ENCODE results near the gene FSTL3.

DNA sequence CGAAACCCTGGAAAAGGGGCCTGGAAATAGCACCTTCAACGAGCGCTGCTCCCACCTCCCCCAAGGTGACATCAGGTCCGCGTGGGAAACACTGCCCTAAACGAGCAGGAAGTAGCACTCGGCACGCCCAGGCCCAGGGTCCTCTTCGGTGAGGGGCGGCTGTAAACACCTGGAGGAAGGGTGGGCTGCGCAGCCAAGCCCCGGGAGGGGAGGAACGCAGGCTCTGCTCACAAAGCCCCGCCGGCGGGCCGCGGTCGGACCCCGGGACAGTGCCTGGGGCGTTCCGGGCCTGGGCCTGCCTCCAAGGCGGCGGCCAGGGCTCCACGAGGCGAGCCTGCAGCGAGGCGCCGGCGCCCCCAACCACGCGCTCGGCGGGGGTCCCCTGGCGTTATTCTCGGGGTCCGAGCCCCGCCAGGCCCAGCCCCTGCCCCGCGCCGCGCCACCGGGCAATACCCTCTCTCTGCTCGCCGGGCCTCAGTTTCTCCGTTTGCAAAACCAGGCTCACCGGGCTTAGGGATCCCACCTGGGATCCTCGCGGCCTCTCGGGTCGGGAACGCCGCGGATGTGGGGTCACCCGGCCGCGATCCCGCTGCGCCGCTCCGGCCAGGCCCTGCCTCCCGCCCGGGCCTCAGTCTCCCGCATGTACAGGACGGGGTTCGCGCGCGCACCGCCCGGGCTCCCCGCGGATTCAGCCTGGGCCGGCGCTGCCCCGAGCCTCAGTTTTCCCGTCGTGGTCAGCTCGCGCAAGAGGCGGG lies 13.8 kb upstream of the FSTL3 start:
- TF ChIP-seq SUZ12 (IDR thresholded peaks at IDR 0.05) (no peak), FOXM1 (IDR thresholded peaks at IDR 0.05; ENCODE audit: borderline replicate concordance) (no peak), ARNT (IDR thresholded peaks at IDR 0.05) (no peak), LEF1 (IDR thresholded peaks at IDR 0.05; ENCODE audit: borderline replicate concordance) (no peak), SP1 (IDR thresholded peaks at IDR 0.05) (no peak), FOXK2 (IDR thresholded peaks at IDR 0.05) (no peak), BHLHE40 (IDR thresholded peaks at IDR 0.05; ENCODE audit: borderline replicate concordance) (no peak), FOXA1 (IDR thresholded peaks at IDR 0.05) (no peak), NFRKB (IDR thresholded peaks at IDR 0.05) (no peak), ELF4 (IDR thresholded peaks at IDR 0.05) (peak; percentile 37; the same call in 1 of the 2 replicates), HDGF (IDR thresholded peaks at IDR 0.05; ENCODE audit: borderline replicate concordance) (no peak)
- TF ChIP-seq, protein P1, sequence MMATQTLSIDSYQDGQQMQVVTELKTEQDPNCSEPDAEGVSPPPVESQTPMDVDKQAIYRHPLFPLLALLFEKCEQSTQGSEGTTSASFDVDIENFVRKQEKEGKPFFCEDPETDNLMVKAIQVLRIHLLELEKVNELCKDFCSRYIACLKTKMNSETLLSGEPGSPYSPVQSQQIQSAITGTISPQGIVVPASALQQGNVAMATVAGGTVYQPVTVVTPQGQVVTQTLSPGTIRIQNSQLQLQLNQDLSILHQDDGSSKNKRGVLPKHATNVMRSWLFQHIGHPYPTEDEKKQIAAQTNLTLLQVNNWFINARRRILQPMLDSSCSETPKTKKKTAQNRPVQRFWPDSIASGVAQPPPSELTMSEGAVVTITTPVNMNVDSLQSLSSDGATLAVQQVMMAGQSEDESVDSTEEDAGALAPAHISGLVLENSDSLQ (IDR thresholded peaks at IDR 0.05), result no peak

All from HEK293T (cell line).